HG02885 (cell line): ENCODE data around the gene PRDM5.

Experiments
- ATAC-seq: cut with Tn5 transposase; IDR thresholded peaks from one replicate; pipeline ENCODE4 v1.9.1; 2021; ENCODE audit warnings: mild to moderate bottlenecking; ENCODE audit not compliant: unreplicated experiment, poor library complexity

Gene PRDM5

DNA sequence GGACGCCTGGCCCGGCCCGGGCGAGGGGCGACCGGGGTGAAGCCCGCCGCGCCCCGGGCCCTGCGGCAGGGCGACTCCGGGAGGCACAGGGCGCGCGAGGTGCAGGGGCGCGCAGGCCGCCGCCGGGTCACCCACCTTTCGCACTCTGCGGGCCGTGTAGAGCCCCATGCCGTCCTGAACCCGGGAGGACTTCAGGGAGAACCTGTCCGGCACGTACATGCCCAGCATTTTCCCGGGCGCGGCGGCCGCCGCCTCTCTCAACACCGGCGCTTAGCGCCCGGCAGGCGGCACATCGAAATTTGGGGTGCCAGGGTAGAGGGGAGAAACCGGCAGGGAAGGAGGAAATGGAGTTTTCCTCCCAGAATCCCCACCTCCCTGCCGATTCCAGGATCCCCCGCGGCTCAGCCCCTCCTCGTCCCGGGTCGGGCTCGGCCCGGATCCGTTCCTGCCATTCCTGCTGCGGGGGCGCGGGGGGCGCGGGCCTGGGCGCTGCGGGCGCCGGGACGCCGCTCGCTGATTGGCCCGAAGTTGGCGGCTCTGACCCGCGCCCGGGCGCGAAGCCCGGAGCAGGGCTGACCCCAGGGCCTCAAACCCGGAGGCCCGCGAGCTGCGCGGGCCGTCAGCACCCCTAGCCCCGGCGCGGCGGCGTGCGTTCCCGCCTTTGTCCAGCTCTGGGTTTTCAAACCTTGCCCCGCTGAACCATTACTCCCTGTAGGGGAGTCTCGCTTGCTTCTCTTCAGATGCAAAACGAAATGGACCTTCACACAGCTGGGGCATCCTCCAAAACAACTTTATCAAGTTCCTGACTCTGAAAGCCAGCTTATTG lies at the start of gene PRDM5:
TSS of gene PRDM5 (minus strand) at position 346 of the 826 bp plus-strand sequence. CDS start at position 228, 118 bp downstream.
- no peak for ATAC-seq

DNA sequence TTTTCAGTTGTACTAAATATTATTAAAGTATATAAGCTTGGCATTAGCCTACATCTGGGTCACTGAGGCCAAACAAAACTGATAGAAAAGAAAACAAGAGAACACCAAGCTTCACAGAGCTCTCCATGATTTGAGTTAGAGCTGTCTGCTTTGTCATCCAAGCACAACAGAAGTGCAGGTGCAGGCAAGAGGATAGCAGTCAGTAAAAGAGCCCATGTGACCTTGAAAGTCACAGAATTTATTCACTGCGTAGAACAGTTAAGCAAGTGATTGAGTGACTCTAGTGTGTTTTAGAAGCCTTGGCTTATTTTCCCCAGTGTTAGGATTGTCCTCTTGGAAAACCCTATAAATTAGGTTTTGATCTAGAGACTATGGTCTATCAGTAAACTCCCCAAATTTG lies 49.4 kb upstream of the PRDM5 start:
- no peak for ATAC-seq

DNA sequence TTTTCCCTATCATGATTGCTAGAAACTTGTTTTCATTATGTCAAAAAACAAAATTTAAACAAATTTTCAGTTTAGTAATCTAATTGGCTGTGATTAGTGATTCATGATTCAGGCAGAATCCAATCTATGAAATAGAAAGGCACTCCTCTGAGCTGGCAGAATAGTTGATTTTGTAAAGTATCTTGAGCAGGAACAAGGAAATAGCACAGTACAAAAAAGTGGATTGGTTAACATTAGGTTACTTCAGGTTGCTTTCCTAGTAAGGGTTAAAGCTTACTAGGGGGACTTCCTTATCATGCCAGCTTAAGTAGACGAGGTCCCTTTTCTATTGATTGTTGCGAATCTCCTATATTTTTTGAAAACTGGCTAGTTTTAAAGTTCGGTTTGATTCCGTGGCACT lies 43.4 kb upstream of the PRDM5 start:
- ATAC-seq, result no peak

DNA sequence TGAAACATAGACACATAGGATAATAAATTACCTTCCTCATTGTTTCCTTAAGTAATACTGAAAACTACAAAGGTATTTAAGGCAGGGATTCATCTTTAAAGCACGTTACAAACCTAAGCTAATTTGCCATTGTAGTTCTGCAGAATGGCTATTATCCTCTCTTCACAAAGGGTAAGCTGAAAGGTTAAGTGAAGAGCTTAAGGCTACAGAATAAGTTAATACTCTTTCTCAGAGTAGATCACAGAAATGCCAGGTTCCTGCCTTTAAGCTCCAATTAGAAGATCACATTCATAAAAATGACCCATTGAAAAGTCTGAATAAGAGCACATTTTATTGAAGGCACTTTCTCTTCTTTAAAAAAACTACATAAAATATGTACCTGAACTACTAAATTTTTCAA lies 42.1 kb upstream of the PRDM5 start:
- ATAC-seq, result no peak

DNA sequence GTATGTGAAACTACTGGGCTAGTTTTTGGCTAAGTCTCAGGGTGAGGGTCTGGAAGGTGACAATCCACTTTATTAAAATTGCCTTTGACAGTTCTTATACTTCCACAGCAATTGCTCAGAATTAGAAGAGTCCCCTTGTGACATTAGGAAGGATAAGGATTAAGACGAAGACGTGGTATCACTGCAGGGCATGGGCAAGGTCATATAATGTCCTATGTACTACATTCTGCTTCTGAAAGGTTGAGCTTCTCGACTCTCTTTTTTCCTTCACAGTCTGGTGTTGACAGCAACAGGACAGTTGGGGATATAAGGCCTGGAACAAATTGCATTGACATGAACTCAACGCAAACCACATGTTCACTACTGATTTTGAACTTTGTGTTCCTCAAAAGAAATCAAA lies 40.9 kb upstream of the PRDM5 start:
- ATAC-seq, result no peak

DNA sequence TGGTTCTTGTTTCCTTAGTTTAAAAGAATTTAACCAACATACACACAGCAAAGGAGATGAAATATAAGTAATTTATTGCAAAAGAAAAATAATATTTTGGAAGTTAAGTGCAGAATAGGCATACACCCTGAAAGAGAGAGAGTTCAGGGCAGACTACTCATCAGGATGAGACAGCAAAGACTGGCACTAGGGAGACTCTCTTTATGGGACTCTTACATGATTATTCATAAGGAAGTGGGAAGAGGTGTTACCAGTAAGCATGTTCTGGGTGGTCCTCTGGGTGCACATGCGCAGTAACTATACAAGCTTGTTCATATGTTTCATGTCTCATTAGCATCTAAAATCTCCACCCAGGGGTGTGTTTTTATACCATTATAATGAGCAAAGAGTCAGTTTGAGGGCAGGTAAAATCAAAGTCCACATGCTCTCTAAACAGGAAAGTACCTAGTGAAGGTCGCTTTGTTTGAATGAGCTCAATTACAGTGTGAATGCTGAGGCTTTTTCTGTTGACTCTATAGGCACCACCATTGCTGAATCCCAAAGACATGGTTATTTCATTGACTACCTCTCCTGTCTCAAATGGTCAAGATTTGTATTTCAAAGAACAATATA lies 38.2 kb upstream of the PRDM5 start:
- ATAC-seq, result no peak

DNA sequence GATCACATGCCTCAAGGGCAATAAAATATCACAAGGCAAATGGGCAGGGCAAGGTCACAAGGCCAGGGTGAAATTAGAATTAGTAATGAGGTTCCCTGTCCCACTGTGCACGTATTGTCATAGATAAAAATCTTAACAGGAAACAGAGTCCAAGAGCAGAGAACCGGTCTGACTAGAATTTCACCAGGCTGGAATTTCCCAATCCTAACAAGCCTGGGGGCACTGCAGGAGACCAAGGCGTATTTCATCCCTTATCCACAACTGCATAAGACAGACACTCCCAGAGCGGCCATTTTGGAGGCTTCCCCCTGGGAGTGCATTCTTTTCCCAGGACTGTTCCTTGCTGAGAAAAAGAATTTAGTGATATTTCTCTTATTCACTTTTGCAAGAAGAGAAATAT lies 25.9 kb upstream of the PRDM5 start:
- ATAC-seq, result no peak

DNA sequence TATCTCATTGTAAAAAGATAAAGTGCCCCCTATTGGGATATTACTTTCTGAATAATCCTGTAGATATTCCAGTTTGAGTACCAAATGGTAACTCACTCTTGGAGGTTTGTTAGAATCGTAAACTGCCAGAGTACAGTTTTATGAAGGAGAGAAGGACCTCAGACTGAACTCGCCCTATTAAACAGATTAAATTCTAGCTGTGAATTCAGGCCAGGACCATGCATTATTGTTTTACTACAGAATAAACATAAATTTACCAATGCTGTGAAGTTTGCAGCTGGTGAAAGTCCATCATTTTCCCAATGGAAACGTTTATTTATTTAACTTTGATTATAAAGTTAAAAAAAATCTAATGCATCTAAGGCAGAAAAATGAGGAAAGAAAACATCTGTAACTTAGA lies 20.2 kb upstream of the PRDM5 start:
- ATAC-seq, result no peak

DNA sequence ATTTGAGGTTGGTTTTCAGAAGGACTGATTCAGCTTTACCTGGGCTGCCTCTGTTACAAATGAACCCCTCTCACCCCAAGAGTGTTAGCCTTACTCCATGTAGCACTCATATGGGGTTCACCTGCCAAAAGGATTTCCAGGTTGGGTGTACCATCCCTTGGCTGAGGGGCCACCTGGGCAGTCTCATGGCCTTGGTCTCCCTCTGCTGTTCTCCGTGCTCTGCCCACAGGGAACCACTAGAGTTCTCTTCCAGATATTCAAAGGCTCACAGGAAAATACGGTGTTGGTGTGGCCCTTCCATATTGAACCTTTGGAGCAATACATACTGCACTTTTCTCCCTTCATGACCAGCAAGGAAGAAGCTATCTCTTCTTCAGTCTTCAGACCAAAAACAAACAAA lies 18.0 kb upstream of the PRDM5 start:
- no peak for ATAC-seq

DNA sequence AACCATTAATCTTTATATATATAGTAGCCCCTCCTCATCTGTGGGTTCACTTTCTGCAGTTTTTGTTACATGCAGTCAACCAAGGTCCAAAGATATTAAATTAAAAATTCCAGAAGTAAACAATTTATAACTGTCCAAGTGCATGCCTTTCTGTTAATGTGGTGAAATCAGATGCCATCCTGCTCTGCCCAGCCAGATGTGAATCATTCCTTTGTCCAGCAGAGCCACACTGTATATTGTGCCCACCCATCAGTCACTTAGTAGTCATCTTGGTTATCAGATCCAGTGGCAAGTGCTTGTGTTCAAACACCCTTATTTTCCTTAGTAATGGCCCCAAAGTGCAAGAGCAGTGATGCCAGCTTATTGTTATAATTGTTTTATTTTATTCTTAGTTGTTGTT lies 17.2 kb upstream of the PRDM5 start:
- no peak for ATAC-seq

DNA sequence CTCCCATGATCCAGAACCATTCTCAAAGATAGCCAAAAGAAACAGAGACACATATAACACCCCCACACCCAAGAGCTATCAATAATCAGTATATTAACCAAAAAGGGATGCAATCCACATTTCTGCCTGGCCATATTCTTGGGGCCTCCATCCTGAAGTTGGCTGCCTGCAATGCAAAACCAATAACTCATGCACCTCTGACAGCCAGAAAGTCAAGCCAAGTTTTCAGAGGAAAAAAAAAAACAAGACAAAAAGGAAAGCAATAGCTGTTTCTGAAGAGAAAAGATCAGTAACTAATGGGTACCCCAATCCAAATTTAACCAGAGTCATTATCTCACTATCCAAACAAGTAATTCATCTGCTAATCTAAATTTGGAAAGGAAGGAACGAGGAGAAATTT lies 7.3 kb upstream of the PRDM5 start:
- ATAC-seq, result no peak

DNA sequence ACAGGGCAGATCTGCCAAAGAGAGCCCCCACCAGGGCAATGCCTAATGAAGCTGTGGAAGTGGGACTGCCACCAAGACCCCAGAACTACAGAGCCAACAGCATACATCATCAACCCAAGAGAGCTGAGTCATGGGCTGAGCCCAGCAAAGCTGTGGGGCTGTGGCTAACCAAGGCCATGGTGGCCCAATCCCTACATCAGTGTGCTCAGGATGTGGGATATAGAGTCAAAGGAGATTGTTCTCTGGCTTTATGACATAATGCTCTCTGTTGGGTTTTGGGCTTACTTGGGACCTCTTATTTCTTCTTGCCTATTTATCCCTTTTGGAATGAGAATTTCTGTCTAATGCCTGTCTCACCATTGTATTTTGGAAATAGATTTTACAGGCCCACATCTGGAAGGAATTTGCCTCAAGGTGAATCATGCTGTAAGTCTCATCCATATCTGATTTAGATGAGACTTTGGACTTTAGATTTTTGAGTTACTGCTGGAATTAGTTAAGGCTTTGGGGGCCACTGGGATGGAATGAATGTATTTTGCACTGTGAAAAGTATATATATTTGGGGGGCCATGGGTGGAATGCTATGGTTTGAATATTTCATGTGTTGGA lies 5.4 kb upstream of the PRDM5 start:
- no peak for ATAC-seq

DNA sequence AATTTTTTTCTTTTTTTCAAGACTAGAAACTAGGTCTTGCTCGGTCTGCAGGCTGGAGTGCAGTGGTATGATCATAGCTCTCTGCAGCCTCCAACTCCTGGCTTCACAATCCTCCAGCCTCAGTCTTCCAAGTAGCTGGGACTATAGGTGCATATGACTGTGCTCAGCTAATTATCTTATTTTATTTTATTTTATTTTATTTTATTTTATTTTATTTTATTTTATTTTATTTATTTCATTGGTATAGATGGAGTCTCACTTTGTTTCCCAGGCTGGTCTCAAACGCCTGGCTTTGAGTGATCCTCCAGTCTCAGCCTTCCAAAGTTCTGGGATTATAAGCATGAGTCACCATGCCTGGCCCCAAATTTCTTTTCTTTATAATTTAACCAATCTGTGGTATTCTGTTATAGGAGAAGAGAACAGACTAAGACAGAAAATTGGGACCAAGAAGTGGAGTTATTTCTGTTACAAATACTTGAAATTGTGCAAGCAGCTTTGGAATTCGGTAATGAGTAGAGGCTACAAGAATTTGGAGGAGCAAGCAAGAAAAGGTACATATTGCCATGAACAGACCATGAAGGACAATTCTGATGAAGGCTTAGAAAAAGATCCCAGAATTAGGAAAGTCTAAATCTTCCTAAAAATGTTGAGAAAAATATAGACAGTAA lies 4.0 kb upstream of the PRDM5 start:
- no peak for ATAC-seq

DNA sequence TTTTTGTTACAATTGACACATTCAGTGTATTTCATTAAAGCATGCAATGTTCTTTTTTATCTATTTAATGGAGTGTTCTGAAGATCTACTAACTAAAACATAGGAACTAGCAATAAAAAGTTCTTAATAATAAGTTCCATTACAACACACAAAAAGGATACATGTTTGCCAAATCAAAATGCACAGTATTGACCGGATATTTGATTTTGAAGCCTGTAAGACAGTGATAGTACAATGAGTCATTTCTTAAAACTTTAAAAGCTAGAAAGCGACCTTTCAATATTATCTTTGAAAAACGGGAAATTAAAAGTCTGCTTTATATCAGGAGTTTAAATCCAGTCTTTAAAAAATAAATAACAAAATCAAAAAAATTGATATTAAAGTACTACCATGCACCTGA lies 2.4 kb upstream of the PRDM5 start:
- ATAC-seq, result no peak

DNA sequence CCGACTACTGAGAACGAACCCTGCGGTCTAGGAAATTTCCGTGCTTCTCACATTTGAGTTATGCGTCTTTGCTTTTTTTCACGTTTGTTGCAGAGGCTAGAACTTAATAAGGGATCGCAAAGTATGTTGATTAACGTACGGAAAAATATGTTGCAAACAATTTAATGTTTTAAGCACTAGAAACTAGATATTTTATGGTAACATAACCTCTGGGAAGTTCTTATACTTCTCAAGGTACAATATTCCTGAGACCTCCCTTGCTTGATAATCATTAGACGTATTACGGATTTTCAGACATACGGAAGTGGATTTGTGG lies 639 bp upstream of the PRDM5 start:
- no peak for ATAC-seq

DNA sequence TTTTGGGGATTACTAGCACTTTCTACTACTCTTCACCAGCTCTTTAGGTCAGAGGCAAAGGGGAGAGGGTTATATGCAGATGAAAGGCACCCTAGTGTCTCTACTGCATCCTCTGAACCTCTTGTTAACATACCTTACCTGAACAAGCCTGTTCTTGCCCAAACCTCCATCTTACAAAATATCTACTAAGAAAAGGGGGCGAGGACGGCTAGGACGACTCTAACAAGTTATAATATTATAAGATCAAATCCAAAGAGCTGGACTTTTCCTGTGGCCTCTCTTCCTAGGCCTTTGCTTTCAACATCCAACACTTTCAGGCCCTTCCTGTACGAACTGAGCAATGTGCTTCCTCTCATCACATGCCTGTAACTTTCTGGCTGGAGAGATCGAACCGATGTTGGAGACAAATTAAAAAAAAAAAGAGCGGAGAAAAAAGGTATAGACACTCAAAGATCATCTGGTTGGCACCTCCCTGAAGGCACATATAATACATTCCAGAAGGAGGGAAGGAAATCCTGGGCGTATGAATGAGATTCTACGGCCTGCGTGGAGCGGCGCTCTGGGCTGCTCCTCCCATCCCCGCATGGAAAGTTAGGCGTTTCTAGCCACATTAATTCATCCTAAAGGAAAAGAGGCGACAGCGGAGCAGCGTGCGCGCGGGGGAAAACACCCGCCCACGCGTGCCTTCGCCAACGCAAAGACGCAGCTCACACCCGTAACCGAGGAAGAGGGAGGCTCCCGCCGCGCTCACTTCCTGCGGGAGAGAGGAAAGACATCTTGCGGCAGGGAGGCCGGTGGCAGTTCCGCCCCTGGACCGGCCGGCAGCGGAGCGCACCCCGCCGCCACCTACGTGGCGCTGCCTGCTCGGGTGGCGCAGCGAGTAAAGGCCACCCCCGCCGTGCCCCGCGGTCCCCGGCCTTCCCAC lies 808 bp downstream of the PRDM5 start:
- no peak for ATAC-seq

DNA sequence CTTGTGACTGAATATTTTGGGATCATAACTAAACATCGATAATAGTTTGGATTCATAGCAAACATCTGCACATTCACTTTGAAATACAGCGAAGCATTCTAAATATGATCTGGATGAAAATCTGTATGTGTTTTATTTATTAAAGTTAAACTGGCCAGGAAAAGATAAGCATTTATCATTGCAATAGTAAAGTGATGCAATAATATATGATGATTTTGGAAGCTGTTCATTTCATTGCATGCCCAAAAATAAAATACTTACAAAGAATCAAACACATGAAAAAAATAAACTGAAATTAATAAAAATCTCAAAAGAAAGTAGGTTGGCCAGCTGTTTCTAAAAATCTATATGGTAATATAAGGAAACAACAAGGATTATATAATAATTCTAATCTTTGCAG lies 1.9 kb downstream of the PRDM5 start:
- ATAC-seq, result no peak

DNA sequence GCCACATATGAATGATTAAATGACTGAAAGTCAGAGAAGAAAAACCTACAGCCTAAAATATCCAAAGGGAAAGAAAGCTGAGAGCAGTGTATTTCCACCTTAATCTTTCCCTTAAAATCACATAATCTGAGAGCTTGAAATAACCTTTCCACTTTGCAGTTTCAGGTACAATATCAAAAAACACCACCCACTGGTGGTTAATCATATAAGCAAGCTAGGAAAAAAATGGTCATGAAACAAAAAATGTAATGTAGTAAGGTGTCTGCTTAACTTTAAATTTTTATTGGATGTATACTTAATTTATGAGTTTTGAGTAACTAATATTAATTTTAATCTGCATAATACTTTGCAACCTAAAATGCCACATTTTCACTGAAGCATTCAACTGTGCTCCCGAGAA lies 3.2 kb downstream of the PRDM5 start:
- no peak for ATAC-seq

DNA sequence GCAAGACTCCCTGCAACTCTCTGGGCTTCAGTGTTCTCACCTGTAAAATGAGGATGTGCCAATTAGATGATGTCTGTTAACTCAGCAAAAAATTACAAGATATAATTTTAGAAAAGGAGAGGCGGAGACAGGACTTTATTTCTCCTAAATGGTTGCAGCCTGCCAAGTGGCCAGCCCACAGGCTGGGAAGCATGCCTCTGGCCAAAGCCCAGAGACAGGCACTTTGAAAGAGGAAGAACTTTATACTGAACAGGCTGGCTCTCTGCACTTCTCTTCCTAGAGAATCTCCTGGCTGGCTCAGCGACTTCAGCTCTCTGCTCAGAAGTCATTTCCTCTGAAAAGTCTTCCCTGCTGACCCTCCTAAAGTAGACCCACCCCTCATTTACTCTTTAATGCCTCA lies 3.7 kb downstream of the PRDM5 start:
- ATAC-seq, result no peak

DNA sequence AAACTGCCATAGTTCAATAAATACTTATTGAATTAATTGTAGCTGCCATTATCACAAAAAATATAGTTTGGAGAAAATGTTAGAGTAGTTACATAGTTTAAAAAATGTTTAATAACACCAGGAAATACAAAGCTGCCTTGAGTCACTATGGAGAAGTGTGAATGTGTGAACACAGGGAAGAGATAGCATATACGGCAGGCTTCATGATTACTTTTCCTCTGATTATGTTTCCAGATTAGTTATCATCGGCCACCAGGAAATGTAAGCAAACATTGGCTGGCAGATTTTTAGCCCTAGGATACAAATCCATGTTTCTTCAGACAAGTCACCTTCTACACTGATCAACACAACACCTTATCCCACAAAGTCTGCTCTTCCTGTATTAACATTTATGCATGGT lies 4.4 kb downstream of the PRDM5 start:
- ATAC-seq, result no peak
